Measurements from ENCODE around the gene CNTNAP2. TPM values are rescaled to one million over a fixed set of nuclear protein-coding genes. Genes with fewer than 3 reads are reported as not detected.

Gene CNTNAP2
- total and polyA plus RNA-seq, 3 experiments from 2014 or later: not detected

GRCh38 chr7:148260599-148260998, 2144.0 kb downstream of the CNTNAP2 start:
- Mint-ChIP-seq H3K27me3 (peaks cover 3 to 16% of the 10 kb centered on the region in 2 donors), H3K27ac (no peak overlapping the region), H3K9me3 (no peaks in the 10 kb centered on the region), H3K4me1 (peaks cover 5 to 14% (median 13%) of the 10 kb centered on the region in 3 donors), H3K4me3 (no peak overlapping the region), H3K36me3 (no peaks in the 10 kb centered on the region)
- Histone ChIP-seq H3K27me3 (ENCODE audit: insufficient read depth, low read length, poor library complexity, severe bottlenecking) (peaks cover 7% of the 10 kb centered on the region), H3K27ac (ENCODE audit: low read depth, low read length) (no peak overlapping the region), H3K4me3 (ENCODE audit: low read length) (no peak overlapping the region), H3K9me3 (ENCODE audit: low read length) (no peaks in the 10 kb centered on the region), H3K4me1 (ENCODE audit: insufficient read depth, low read length) (no peaks in the 10 kb centered on the region), H3K36me3 (ENCODE audit: insufficient read depth, low read length) (no peaks in the 10 kb centered on the region)
- POLR2A ChIA-PET: no interaction called here
- DNase-seq: no peak
- CTCF ChIA-PET: interaction anchor here (1.8 kb wide), 1 partner anchor 8 kb away, joined by 8 read pairs; no protein-coding TSS in a partner anchor

GRCh38 chr7:148261523-148261922, 2144.9 kb downstream of the CNTNAP2 start:
- H3K36me3 Mint-ChIP-seq: no peaks in the 10 kb centered on the region
- Histone ChIP-seq H3K9me3 (ENCODE audit: low read length) (no peaks in the 10 kb centered on the region), H3K27me3 (ENCODE audit: insufficient read depth, low read length, poor library complexity, severe bottlenecking) (peaks cover 7% of the 10 kb centered on the region), H3K27ac (ENCODE audit: low read depth, low read length) (no peak overlapping the region), H3K36me3 (ENCODE audit: insufficient read depth, low read length) (no peaks in the 10 kb centered on the region), H3K4me1 (ENCODE audit: insufficient read depth, low read length) (no peaks in the 10 kb centered on the region), H3K4me3 (ENCODE audit: low read length) (no peak overlapping the region)
- no peaks in the 10 kb centered on the region for H3K9me3 Mint-ChIP-seq
- DNase-seq: no peak
- H3K4me3 Mint-ChIP-seq: no peak overlapping the region
- H3K27me3 Mint-ChIP-seq: peaks cover 3 to 16% of the 10 kb centered on the region in 2 donors
- peaks cover 5 to 14% (median 13%) of the 10 kb centered on the region in 3 donors for H3K4me1 Mint-ChIP-seq
- POLR2A ChIA-PET: no interaction called here
- CTCF ChIA-PET: no interaction called here
- H3K27ac Mint-ChIP-seq: no peak overlapping the region

GRCh38 chr7:148261996-148262688, 2145.5 kb downstream of the CNTNAP2 start:
- CTCF ChIA-PET: interaction anchor here (1.4 kb wide), 1 partner anchor 708 kb away, joined by 3 read pairs; no protein-coding TSS in a partner anchor

GRCh38 chr7:148262721-148263229, 2146.2 kb downstream of the CNTNAP2 start:
- CTCF ChIA-PET: interaction anchor here (0.6 to 1.4 kb wide), 3 partner anchors 13 to 707 kb away, joined by 3 to 4 read pairs (median 3); no protein-coding TSS in a partner anchor
- DNase-seq: peak; percentile 6 to 59 (median 33)
- Histone ChIP-seq H3K36me3 (ENCODE audit: insufficient read depth, low read length) (no peaks in the 10 kb centered on the region), H3K9me3 (ENCODE audit: low read length) (no peaks in the 10 kb centered on the region), H3K4me3 (ENCODE audit: low read length) (no peak overlapping the region), H3K27me3 (ENCODE audit: insufficient read depth, low read length, poor library complexity, severe bottlenecking) (peaks cover 7% of the 10 kb centered on the region), H3K27ac (ENCODE audit: low read depth, low read length) (no peak overlapping the region), H3K4me1 (ENCODE audit: insufficient read depth, low read length) (no peaks in the 10 kb centered on the region)
- POLR2A ChIA-PET: no interaction called here
- Mint-ChIP-seq H3K27ac (peak overlapping the region in 2 of 8 donors; percentile 55 to 77), H3K9me3 (no peaks in the 10 kb centered on the region), H3K4me1 (peaks cover 5 to 14% (median 13%) of the 10 kb centered on the region in 3 donors), H3K27me3 (peaks cover 3 to 24% of the 10 kb centered on the region in 2 donors), H3K36me3 (no peaks in the 10 kb centered on the region), H3K4me3 (peak overlapping the region in 3 of 7 donors; percentile 0 to 36 (median 14))

More at GRCh38 chr7:148261996-148262688, 2145.5 kb downstream of the CNTNAP2 start:
- no peak overlapping the region for H3K4me3 ChIP-seq (ENCODE audit: low read length)
- no peaks in the 10 kb centered on the region for H3K9me3 ChIP-seq (ENCODE audit: low read length)
- peaks cover 7% of the 10 kb centered on the region for H3K27me3 ChIP-seq (ENCODE audit: insufficient read depth, low read length, poor library complexity, severe bottlenecking)
- H3K4me1 ChIP-seq (ENCODE audit: insufficient read depth, low read length): no peaks in the 10 kb centered on the region
- H3K4me1 Mint-ChIP-seq: peaks cover 5 to 14% (median 13%) of the 10 kb centered on the region in 3 donors
- peaks cover 3 to 21% of the 10 kb centered on the region in 2 donors for H3K27me3 Mint-ChIP-seq
- no peaks in the 10 kb centered on the region for H3K9me3 Mint-ChIP-seq
- H3K4me3 Mint-ChIP-seq: peak overlapping the region in 1 of 7 donors; percentile 14
- no peaks in the 10 kb centered on the region for H3K36me3 ChIP-seq (ENCODE audit: insufficient read depth, low read length)
- peak overlapping the region in 2 of 8 donors; percentile 55 to 77 for H3K27ac Mint-ChIP-seq
- POLR2A ChIA-PET: no interaction called here
- no peaks in the 10 kb centered on the region for H3K36me3 Mint-ChIP-seq
- no peak for DNase-seq
- no peak overlapping the region for H3K27ac ChIP-seq (ENCODE audit: low read depth, low read length)

GRCh38 chr7:148264933-148265557, 2148.4 kb downstream of the CNTNAP2 start:
- H3K36me3 ChIP-seq (ENCODE audit: insufficient read depth, low read length): no peaks in the 10 kb centered on the region
- H3K4me1 ChIP-seq (ENCODE audit: insufficient read depth, low read length): no peaks in the 10 kb centered on the region
- H3K4me3 ChIP-seq (ENCODE audit: low read length): no peak overlapping the region
- no peak overlapping the region for H3K27ac ChIP-seq (ENCODE audit: low read depth, low read length)
- peaks cover 5 to 14% (median 13%) of the 10 kb centered on the region in 3 donors for H3K4me1 Mint-ChIP-seq
- POLR2A ChIA-PET: no interaction called here
- CTCF ChIA-PET: interaction anchor here (0.9 to 1.3 kb wide), 2 partner anchors 10 to 14 kb away, joined by 3 to 4 read pairs; no protein-coding TSS in a partner anchor
- peaks cover 3 to 26% of the 10 kb centered on the region in 2 donors for H3K27me3 Mint-ChIP-seq
- no peaks in the 10 kb centered on the region for H3K9me3 Mint-ChIP-seq
- no peaks in the 10 kb centered on the region for H3K9me3 ChIP-seq (ENCODE audit: low read length)
- H3K27me3 ChIP-seq (ENCODE audit: insufficient read depth, low read length, poor library complexity, severe bottlenecking): peaks cover 7% of the 10 kb centered on the region
- no peak overlapping the region for H3K4me3 Mint-ChIP-seq
- no peak overlapping the region for H3K27ac Mint-ChIP-seq
- no peak for DNase-seq
- H3K36me3 Mint-ChIP-seq: no peaks in the 10 kb centered on the region

GRCh38 chr7:148265896-148266295, 2149.3 kb downstream of the CNTNAP2 start:
- H3K36me3 Mint-ChIP-seq: no peaks in the 10 kb centered on the region
- H3K27ac Mint-ChIP-seq: no peak overlapping the region
- H3K9me3 Mint-ChIP-seq: no peaks in the 10 kb centered on the region
- H3K4me3 Mint-ChIP-seq: no peak overlapping the region
- ChIA-PET CTCF (interaction anchor here (0.9 kb wide), 1 partner anchor 9 kb away, joined by 4 read pairs; no protein-coding TSS in a partner anchor), POLR2A (no interaction called here)
- H3K27me3 Mint-ChIP-seq: peaks cover 3 to 23% of the 10 kb centered on the region in 2 donors
- no peak overlapping the region for H3K27ac ChIP-seq (ENCODE audit: low read depth, low read length)
- H3K4me3 ChIP-seq (ENCODE audit: low read length): no peak overlapping the region
- H3K27me3 ChIP-seq (ENCODE audit: insufficient read depth, low read length, poor library complexity, severe bottlenecking): peaks cover 7% of the 10 kb centered on the region
- H3K36me3 ChIP-seq (ENCODE audit: insufficient read depth, low read length): no peaks in the 10 kb centered on the region
- H3K9me3 ChIP-seq (ENCODE audit: low read length): no peaks in the 10 kb centered on the region
- H3K4me1 Mint-ChIP-seq: peaks cover 5 to 14% (median 13%) of the 10 kb centered on the region in 3 donors
- no peak for DNase-seq
- no peaks in the 10 kb centered on the region for H3K4me1 ChIP-seq (ENCODE audit: insufficient read depth, low read length)

- ChIA-PET POLR2A (no interaction called here), CTCF (no interaction called here)
- H3K36me3 Mint-ChIP-seq: no peaks in the 10 kb centered on the region
Observed at GRCh38 chr7:148266795-148267194, 2150.2 kb downstream of the CNTNAP2 start.

GRCh38 chr7:148270576-148270975, 2154.0 kb downstream of the CNTNAP2 start:
- Histone ChIP-seq H3K4me3 (ENCODE audit: low read length) (no peak overlapping the region), H3K27me3 (ENCODE audit: insufficient read depth, low read length, poor library complexity, severe bottlenecking) (no peaks in the 10 kb centered on the region), H3K36me3 (ENCODE audit: insufficient read depth, low read length) (no peaks in the 10 kb centered on the region), H3K9me3 (ENCODE audit: low read length) (no peaks in the 10 kb centered on the region), H3K27ac (ENCODE audit: low read depth, low read length) (no peak overlapping the region), H3K4me1 (ENCODE audit: insufficient read depth, low read length) (no peaks in the 10 kb centered on the region)
- ChIA-PET CTCF (no interaction called here), POLR2A (no interaction called here)
- Mint-ChIP-seq H3K27me3 (peaks cover 9 to 34% of the 10 kb centered on the region in 2 donors), H3K27ac (no peak overlapping the region), H3K36me3 (no peaks in the 10 kb centered on the region), H3K4me3 (no peak overlapping the region), H3K9me3 (no peaks in the 10 kb centered on the region), H3K4me1 (no peaks in the 10 kb centered on the region)
- no peak for DNase-seq

More at GRCh38 chr7:148266795-148267194, 2150.2 kb downstream of the CNTNAP2 start:
- H3K9me3 ChIP-seq (ENCODE audit: low read length): no peaks in the 10 kb centered on the region
- no peaks in the 10 kb centered on the region for H3K9me3 Mint-ChIP-seq
- H3K36me3 ChIP-seq (ENCODE audit: insufficient read depth, low read length): no peaks in the 10 kb centered on the region
- H3K27ac Mint-ChIP-seq: no peak overlapping the region
- H3K4me3 ChIP-seq (ENCODE audit: low read length): no peak overlapping the region
- H3K4me1 ChIP-seq (ENCODE audit: insufficient read depth, low read length): no peaks in the 10 kb centered on the region
- H3K27me3 ChIP-seq (ENCODE audit: insufficient read depth, low read length, poor library complexity, severe bottlenecking): peaks cover 6% of the 10 kb centered on the region
- no peak overlapping the region for H3K27ac ChIP-seq (ENCODE audit: low read depth, low read length)
- no peak for DNase-seq
- peaks cover 2 to 22% of the 10 kb centered on the region in 2 donors for H3K27me3 Mint-ChIP-seq
- no peak overlapping the region for H3K4me3 Mint-ChIP-seq
- peaks cover 5 to 14% (median 12%) of the 10 kb centered on the region in 3 donors for H3K4me1 Mint-ChIP-seq

Measured in CD8-positive, alpha-beta memory T cell (primary cell).